Cardiac muscle cell (in vitro differentiated cells and primary cell): ENCODE results near the gene ATP6V1G2. TPM values are rescaled to one million over a fixed set of nuclear protein-coding genes. Genes with fewer than 3 reads are reported as not detected.

Source experiments
- DNase-seq, 2 donors: peaks; one replicate each; pipeline versions ENCODE4 v3.0.0 to v3.0.0-alpha.2; 2010 to 2017; ENCODE audit warnings: low read depth in 1 of 2, low spot score in 1 of 2
- H3K27ac ChIP-seq: fragments of 200-600 bp; sonication (generic); 2 replicates; pipeline ENCODE4 v1.5.1; 2016
- H3K27me3 ChIP-seq: fragments of 200-600 bp; sonication (generic); 2 replicates; pipeline ENCODE4 v1.6.0; 2016; ENCODE audit warnings: control low read depth
- H3K36me3 ChIP-seq: fragments of 200-600 bp; sonication (generic); 2 replicates; pipeline ENCODE4 v1.5.1; 2016; ENCODE audit warnings: control low read depth
- H3K4me1 ChIP-seq: fragments of 200-600 bp; sonication (generic); 2 replicates; pipeline ENCODE4 v1.8.1; 2017; ENCODE audit warnings: low read depth, mild to moderate bottlenecking, mixed run types
- H3K4me3 ChIP-seq: fragments of 200-600 bp; sonication (generic); 2 replicates; pipeline ENCODE4 v1.5.1; 2016; ENCODE audit warnings: mild to moderate bottlenecking
- H3K9me3 ChIP-seq: fragments of 200-600 bp; sonication (generic); 2 replicates; pipeline ENCODE4 v1.5.1; 2017; ENCODE audit warnings: low read depth, mild to moderate bottlenecking, control low read depth
- CTCF ChIP-seq: IDR thresholded peaks from 2 replicates; pipeline ENCODE4 v1.5.1; 2012; ENCODE audit warnings: low read depth, mild to moderate bottlenecking, low read length
- polyA plus RNA-seq: library from polyadenylated mRNA; unstranded; fragments of >200 nt; fragmentation: Nextera tagmentation; extraction: Ambion mirVana; gene quantifications from 2 replicates; pipeline ENCODE4 v1.2.1, GENCODE V29; 2016
- total RNA-seq: library from RNA; depleted of rRNA; stranded (reverse); fragments of >200 nt; gene quantifications from 2 replicates; pipeline ENCODE4 v1.2.3, GENCODE V29; 2016

ATP6V1G2 gene
- total and polyA plus RNA-seq, 2 experiments from 2014 or later = 28.8 to 32.7 TPM

DNA sequence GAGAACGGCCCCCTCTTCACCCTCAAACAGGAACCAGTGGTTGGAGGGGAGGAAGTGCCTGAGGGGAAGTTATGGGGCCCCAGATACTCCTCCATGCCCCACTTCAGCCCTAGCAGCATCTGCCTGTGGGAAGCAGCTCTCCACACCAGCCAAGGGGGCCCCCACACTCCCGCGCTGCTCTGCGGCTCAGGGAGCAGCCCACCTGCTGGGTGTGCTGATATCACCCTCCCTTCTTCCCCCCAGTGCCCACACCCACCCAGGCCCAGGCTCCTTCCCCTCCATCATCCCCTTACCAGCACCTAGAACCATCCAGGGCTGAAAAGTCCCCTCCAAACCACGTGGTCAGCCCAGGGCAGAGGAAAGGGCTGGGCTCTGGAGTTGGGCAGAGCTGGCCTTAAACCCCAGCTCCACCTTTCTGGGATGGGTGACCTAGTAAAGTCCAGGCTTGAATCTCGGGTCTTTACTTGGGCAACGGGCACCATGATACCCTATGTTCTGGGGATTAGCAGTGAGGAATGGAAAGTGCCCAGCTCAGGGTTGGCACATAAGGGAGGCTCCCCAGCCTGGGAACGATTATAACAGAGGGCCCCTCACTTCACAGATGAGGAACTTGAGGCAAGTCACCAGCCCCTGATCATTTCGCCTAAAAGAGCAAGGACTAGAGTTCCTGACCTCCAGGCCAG is 40.3 kb upstream of the ATP6V1G2 start:
- Histone ChIP-seq H3K27ac (no peak overlapping the region), H3K4me1 (peaks cover 1% of the 10 kb centered on the region), H3K27me3 (no peaks in the 10 kb centered on the region), H3K9me3 (no peaks in the 10 kb centered on the region), H3K36me3 (no peaks in the 10 kb centered on the region), H3K4me3 (no peak overlapping the region)
- DNase-seq = no peak
- TF ChIP-seq CTCF = no peak

DNA sequence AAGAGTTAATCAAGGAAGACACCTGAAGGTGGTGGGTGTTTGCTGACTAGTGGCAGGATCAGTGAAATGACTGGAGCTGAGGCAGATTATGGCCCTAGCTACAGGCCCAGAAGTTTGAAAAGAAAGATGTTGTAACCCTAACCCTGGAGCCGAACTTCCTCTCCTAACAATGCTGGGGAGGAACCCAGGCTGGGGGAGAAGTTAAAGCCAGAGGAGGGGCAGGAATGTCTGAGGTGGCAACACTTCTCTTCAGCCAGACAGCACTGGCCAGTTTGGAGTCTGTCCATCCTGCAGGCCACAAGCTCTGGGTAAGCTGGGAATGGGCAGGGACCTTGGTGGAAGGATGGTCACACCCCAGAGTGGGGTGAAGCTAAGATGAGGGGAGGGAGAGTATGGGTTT is 39.6 kb upstream of the ATP6V1G2 start, which contains the start of gene LST1:
Gene LST1 (plus strand): TSS at position 270 of the 400 bp plus-strand sequence. CDS start 1,023 bp downstream, outside the sequence.
- Histone ChIP-seq H3K9me3 (no peaks in the 10 kb centered on the region), H3K27me3 (no peaks in the 10 kb centered on the region), H3K27ac (no peak within 1 kb of the TSS), H3K36me3 (no peaks in the 10 kb centered on the region), H3K4me3 (no peak within 1 kb of the TSS), H3K4me1 (peaks cover 3% of the 10 kb centered on the region)
- DNase-seq = peak in 1 of 2 donors; percentile 21
- TF ChIP-seq CTCF = no peak

DNA sequence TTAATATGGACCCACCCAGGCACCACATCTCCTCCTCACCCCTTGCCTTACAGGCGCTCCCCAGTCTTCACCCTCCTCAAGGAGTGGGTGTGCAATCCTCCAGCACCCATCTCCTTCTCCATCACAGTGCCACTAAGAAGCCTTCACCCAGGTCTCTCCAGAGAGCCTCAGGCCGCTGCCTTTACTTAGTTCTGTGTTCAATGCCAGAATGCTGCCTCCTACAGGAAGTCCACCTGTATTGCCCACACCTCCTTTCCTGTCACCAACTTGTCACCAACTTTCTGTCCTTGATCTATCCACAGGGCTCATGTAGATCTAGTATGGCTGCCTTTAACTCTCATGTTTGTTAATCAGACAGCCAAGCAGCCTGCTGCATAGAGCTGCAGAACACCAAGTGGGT is 39.1 kb upstream of the ATP6V1G2 start:
- Histone ChIP-seq H3K4me1 (peaks cover 3% of the 10 kb centered on the region), H3K27me3 (no peaks in the 10 kb centered on the region), H3K9me3 (no peaks in the 10 kb centered on the region), H3K36me3 (no peaks in the 10 kb centered on the region), H3K4me3 (no peak overlapping the region), H3K27ac (no peak overlapping the region)
- TF ChIP-seq CTCF = peak; percentile 16
- DNase-seq = no peak

DNA sequence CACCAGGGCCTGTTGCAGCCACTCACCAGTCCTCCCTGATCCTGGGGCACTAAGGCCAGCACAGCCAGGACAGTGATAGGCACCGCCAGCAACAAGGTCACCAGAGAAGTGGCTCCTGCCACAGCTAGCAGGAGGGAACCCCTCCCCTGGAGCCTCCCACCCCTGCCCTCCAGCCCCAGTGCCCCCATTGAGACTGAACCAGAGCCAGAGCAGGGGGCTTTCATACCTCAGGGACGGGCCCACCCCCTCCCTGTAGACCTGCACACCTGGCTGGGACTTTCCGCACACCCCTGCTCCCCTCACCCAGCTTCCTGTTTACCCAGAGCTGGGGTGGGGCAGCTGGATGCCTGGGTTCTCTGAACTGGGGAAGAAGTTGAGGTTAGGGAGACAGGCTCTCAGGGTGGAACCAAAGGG is 35.8 kb upstream of the ATP6V1G2 start, which contains the start of gene LTB:
Gene LTB (minus strand): TSS at position 195 of the 414 bp plus-strand sequence. CDS start 7 bp downstream, at position 188.
- DNase-seq = no peak
- H3K9me3 ChIP-seq = no peaks in the 10 kb centered on the region
- H3K36me3 ChIP-seq = no peaks in the 10 kb centered on the region
- H3K27ac ChIP-seq = peak within 1 kb of the TSS; percentile 64
- no peak for TF ChIP-seq CTCF
- peak within 1 kb of the TSS; percentile 54 for H3K4me3 ChIP-seq
- no peaks in the 10 kb centered on the region for H3K27me3 ChIP-seq
- H3K4me1 ChIP-seq = peaks cover 3% of the 10 kb centered on the region

- H3K4me1 ChIP-seq = peaks cover 3% of the 10 kb centered on the region
- H3K27me3 ChIP-seq = no peaks in the 10 kb centered on the region
- peak overlapping the region; percentile 64 for H3K27ac ChIP-seq
- H3K36me3 ChIP-seq = no peaks in the 10 kb centered on the region
- peak in 1 of 2 donors; percentile 34 for DNase-seq
- H3K9me3 ChIP-seq = no peaks in the 10 kb centered on the region
- H3K4me3 ChIP-seq = peak overlapping the region; percentile 54
- TF ChIP-seq CTCF = no peak
Measured at GRCh38 chr6:31581434-31582229, 35.2 kb upstream of the ATP6V1G2 start.
